22Rv1 (cell line): ENCODE data around the gene RCCD1.

Experiments
- CTCF ChIP-seq: fragments of 450-650 bp; IDR thresholded peaks from 2 replicates; pipeline ENCODE4 v1.5.1; 2017; ENCODE audit warnings: mild to moderate bottlenecking
- ZFX ChIP-seq: fragments of 450-650 bp; IDR thresholded peaks from 2 replicates; pipeline ENCODE4 v1.6.1; 2017; ENCODE audit warnings: antibody characterized with exemption, borderline replicate concordance

GRCh38 chr15:90934949-90935751, 19.5 kb upstream of the RCCD1 start, which contains the start of gene UNC45A:
- no peak for TF ChIP-seq CTCF
- no peak for TF ChIP-seq ZFX
